ENCODE data around the gene PIGN.

Gene PIGN

DNA sequence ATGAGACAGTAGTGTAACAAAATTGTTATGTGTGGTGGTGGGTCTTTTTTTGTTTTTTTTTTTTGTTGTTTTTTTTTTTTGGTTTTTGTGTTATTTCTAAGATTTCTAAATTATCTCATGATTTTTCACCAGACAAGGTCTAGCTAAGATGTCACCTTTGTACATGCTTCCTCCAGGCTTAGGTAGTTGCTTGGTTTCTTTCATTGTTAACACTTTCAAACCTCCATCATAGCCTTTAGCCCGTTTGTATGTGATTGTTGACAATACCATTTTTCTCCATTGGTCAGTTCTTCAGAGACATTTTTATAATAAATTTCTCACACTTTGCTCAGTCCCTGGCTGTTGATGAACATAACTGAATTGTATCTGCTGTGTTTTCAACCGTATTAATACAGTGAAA is 2.4 kb upstream of the PIGN start:
- H3K9ac ChIP-seq (ENCODE audit: insufficient read length), result no peak overlapping the region
- no peaks in the 10 kb centered on the region for H3K36me3 ChIP-seq (ENCODE audit: insufficient read depth, low read length)
- H3K9me3 ChIP-seq (ENCODE audit: low read depth, low read length), result no peaks in the 10 kb centered on the region
- DNase-seq (ENCODE audit: low read depth, low spot score), result no peak
- H3K27ac ChIP-seq, result no peak overlapping the region
- H3K4me3 ChIP-seq, result peak overlapping the region; percentile 95
- TF ChIP-seq POLR2AphosphoS5 (IDR thresholded peaks at IDR 0.05; ENCODE audit: borderline replicate concordance, low read depth, low read length) (no peak), FOXP2 (optimal IDR thresholded peaks at IDR 0.05; ENCODE audit: control extremely low read depth, extremely low read length, insufficient read depth) (no peak), EZH2 (IDR thresholded peaks at IDR 0.05) (no peak)

DNA sequence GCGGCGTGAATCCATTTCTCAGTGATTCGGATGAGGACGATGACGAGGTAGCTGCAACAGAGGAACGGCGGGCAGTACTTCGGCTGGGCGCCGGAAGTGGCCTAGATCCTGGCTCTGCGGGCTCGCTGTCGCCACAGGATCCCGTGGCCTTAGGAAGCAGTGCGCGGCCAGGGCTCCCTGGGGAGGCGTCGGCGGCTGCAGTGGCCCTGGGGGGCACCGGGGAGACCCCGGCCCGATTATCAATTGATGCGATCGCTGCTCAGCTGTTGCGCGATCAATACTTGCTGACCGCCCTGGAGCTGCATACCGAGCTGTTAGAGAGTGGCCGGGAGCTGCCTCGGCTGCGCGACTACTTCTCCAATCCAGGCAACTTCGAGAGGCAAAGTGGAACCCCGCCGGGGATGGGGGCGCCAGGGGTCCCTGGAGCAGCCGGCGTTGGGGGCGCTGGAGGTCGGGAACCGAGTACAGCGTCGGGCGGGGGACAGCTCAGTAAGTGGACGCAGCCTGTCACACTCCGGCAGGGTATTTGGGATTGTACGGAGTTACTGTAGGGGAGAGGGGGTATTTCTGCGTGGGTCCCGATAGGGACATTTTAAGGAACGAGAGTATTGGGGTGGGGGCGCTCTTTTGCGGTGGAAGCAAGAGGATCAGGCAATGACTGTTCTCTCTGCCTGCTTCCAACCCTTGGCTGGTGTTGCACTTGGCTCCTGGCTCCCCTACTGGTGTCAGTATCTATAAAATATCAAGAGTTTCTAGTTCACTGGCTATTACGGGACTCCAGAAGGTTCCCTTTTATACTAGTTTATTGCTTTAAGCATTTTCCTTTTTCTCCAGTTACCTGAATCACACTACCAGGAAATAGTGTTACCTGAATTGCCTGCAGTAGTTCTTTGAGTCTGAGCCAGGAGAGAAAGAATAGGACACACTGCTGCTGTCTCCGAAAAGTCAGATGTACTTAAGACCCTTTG is 971 bp upstream of the PIGN start:
- H3K27ac ChIP-seq, result no peak overlapping the region
- H3K9ac ChIP-seq (ENCODE audit: insufficient read length), result peak overlapping the region; percentile 80
- no peaks in the 10 kb centered on the region for H3K9me3 ChIP-seq (ENCODE audit: low read depth, low read length)
- no peaks in the 10 kb centered on the region for H3K36me3 ChIP-seq (ENCODE audit: insufficient read depth, low read length)
- H3K4me3 ChIP-seq, result peak overlapping the region; percentile 95
- no peak for DNase-seq (ENCODE audit: low read depth, low spot score)
- TF ChIP-seq EZH2 (IDR thresholded peaks at IDR 0.05), result no peak
- no peak for TF ChIP-seq POLR2AphosphoS5 (IDR thresholded peaks at IDR 0.05; ENCODE audit: borderline replicate concordance, low read depth, low read length)
- no peak for TF ChIP-seq FOXP2 (optimal IDR thresholded peaks at IDR 0.05; ENCODE audit: control extremely low read depth, extremely low read length, insufficient read depth)

DNA sequence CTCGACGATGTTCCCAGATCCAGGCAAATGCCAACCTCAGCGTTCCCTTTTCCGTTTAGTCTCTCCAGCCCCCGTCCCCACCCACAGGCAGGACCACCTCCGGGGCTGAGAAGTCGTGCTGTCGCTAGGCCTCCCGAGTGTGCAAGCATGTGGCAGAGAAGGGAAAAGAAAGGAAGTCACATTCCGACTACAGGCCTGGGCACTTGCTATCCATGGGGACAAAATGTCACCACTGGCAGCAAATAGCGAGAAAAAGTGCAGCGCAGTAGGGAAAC is 420 bp downstream of the PIGN start:
- Histone ChIP-seq H3K9ac (ENCODE audit: insufficient read length) (peak overlapping the region; percentile 74), H3K27ac (no peak overlapping the region; the same call in 1 of the 2 replicates), H3K4me3 (peak overlapping the region; percentile 95), H3K9me3 (ENCODE audit: low read depth, low read length) (no peaks in the 10 kb centered on the region), H3K36me3 (ENCODE audit: insufficient read depth, low read length) (no peaks in the 10 kb centered on the region)
- TF ChIP-seq FOXP2 (optimal IDR thresholded peaks at IDR 0.05; ENCODE audit: control extremely low read depth, extremely low read length, insufficient read depth) (no peak), POLR2AphosphoS5 (IDR thresholded peaks at IDR 0.05; ENCODE audit: borderline replicate concordance, low read depth, low read length) (no peak), EZH2 (IDR thresholded peaks at IDR 0.05) (no peak)
- DNase-seq (ENCODE audit: low read depth, low spot score), result no peak

DNA sequence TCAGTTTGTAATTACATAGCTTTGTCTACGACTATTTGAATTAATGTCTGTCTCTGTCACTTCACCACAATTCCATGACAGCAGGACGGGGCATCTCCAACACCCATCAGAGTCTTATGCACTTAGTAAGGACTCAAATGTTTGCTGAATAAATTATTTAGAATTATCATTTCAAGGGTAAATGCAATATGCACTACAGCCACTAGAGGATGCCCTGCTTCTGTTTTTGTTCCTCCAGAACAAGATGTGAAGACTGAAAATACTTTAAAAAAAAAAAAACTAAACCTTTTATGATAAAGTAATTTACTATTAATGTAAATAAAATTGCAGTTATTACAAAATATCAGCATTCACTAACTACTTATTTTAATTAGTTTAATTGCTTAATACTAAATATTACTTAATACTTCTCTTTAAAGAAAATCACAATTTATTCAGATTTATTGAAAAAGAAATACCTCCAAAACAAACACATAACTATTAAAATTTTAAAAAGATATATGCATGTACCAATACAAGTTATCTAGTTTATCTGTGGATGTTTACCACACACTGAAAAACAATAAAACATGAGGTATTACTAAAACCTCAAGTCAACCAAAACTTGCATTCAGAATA is 3.2 kb downstream of the PIGN start:
- H3K9ac ChIP-seq (ENCODE audit: insufficient read length), result no peak overlapping the region
- no peaks in the 10 kb centered on the region for H3K9me3 ChIP-seq (ENCODE audit: low read depth, low read length)
- no peak overlapping the region for H3K27ac ChIP-seq
- H3K36me3 ChIP-seq (ENCODE audit: insufficient read depth, low read length), result no peaks in the 10 kb centered on the region
- no peak overlapping the region for H3K4me3 ChIP-seq
- peak; percentile 56 for DNase-seq (ENCODE audit: low read depth, low spot score)
- TF ChIP-seq FOXP2 (optimal IDR thresholded peaks at IDR 0.05; ENCODE audit: control extremely low read depth, extremely low read length, insufficient read depth) (no peak), POLR2AphosphoS5 (IDR thresholded peaks at IDR 0.05; ENCODE audit: borderline replicate concordance, low read depth, low read length) (no peak), EZH2 (IDR thresholded peaks at IDR 0.05) (no peak)

DNA sequence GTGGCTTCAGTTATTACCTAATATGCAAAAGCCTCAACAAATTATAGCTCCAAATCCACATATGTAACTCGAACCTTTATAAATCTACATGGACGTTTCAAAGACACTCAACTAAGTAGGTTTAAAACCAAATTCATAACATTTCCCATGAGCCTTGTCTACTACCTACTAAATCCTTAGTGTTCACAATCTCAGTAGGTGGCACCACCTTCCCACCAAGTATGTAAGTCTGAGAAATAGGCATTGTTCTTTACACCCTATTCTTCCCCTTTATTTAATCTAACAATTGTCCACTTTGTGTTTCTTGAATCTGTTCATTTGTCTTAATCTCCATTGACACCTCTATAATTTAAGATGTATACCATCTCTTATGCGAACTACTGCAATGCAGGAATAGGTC is 4.6 kb downstream of the PIGN start:
- no peak for DNase-seq (ENCODE audit: low read depth, low spot score)
- no peak overlapping the region for H3K9ac ChIP-seq (ENCODE audit: insufficient read length)
- no peak for TF ChIP-seq POLR2AphosphoS5 (IDR thresholded peaks at IDR 0.05; ENCODE audit: borderline replicate concordance, low read depth, low read length)
- TF ChIP-seq EZH2 (IDR thresholded peaks at IDR 0.05), result no peak
- TF ChIP-seq FOXP2 (optimal IDR thresholded peaks at IDR 0.05; ENCODE audit: control extremely low read depth, extremely low read length, insufficient read depth), result no peak
- no peak overlapping the region for H3K4me3 ChIP-seq
- no peaks in the 10 kb centered on the region for H3K9me3 ChIP-seq (ENCODE audit: low read depth, low read length)
- no peak overlapping the region for H3K27ac ChIP-seq
- no peaks in the 10 kb centered on the region for H3K36me3 ChIP-seq (ENCODE audit: insufficient read depth, low read length)

DNA sequence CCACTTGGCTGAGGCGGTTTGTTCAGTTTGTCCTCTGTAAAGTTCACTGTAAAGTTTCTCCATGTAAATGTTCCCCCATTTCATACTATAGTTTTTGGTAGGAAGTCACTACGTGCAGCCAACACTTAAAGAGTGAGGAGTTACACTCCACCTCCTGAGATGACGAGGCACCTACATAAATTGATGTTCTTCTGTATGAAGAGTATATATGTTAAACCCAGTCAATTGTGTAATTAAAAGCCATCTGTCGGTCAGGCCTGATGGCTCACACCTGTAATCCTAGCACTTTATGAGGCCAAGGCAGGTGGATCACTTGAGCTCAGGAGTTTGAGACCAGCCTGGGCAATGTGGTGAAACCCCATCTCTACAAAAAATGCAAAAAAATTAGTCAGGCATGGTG is 7.6 kb downstream of the PIGN start:
- no peak overlapping the region for H3K27ac ChIP-seq
- H3K4me3 ChIP-seq, result no peak overlapping the region
- no peaks in the 10 kb centered on the region for H3K9me3 ChIP-seq (ENCODE audit: low read depth, low read length)
- H3K9ac ChIP-seq (ENCODE audit: insufficient read length), result no peak overlapping the region
- no peak for DNase-seq (ENCODE audit: low read depth, low spot score)
- TF ChIP-seq FOXP2 (optimal IDR thresholded peaks at IDR 0.05; ENCODE audit: control extremely low read depth, extremely low read length, insufficient read depth) (no peak), EZH2 (IDR thresholded peaks at IDR 0.05) (no peak), POLR2AphosphoS5 (IDR thresholded peaks at IDR 0.05; ENCODE audit: borderline replicate concordance, low read depth, low read length) (no peak)
- H3K36me3 ChIP-seq (ENCODE audit: insufficient read depth, low read length), result no peaks in the 10 kb centered on the region

DNA sequence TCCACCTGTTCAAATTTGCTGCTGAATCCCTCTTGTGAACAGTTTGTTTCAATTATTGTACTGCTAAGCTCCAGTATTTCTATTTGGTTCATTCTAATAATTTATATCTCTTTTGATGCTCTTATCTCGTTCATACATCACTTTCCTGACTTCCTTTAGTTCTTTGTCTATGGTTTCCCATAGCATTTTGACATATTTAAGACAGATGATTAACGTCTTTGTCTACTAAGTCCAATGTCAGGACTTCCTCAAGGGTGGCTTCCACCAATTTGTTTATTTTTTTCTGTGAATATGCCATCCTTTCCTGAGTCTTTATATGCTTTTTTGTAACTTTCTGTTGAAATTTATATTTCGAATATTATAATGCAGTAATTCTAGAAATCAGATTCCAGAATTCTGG is 9.6 kb downstream of the PIGN start:
- H3K27ac ChIP-seq, result no peak overlapping the region
- H3K4me3 ChIP-seq, result no peak overlapping the region
- no peak for DNase-seq (ENCODE audit: low read depth, low spot score)

DNA sequence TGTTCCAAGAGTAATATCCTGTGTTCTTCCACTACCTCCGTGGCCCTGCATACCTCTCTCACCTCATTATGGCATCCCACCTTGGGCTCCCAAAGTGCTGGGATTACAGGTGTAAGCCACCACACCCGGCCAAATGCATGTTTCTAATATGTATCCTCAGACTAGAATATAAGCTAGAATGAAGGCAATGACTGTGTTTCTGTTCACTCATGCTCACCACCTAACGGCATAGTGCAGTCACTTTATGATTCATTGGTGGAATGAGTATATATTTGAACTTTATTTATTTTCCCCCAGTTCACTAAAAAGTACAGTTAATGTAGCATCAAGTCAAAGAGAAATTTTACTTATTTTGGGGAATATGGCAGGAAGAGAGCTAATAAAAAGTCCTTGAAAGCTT is 11.3 kb downstream of the PIGN start:
- H3K36me3 ChIP-seq (ENCODE audit: insufficient read depth, low read length), result no peaks in the 10 kb centered on the region
- H3K9me3 ChIP-seq (ENCODE audit: low read depth, low read length), result no peaks in the 10 kb centered on the region
- no peak overlapping the region for H3K27ac ChIP-seq
- no peak overlapping the region for H3K4me3 ChIP-seq
- no peak for TF ChIP-seq FOXP2 (optimal IDR thresholded peaks at IDR 0.05; ENCODE audit: control extremely low read depth, extremely low read length, insufficient read depth)
- no peak for TF ChIP-seq EZH2 (IDR thresholded peaks at IDR 0.05)
- TF ChIP-seq POLR2AphosphoS5 (IDR thresholded peaks at IDR 0.05; ENCODE audit: borderline replicate concordance, low read depth, low read length), result no peak
- no peak for DNase-seq (ENCODE audit: low read depth, low spot score)
- no peak overlapping the region for H3K9ac ChIP-seq (ENCODE audit: insufficient read length)

More for the DNA sequence above, 9.6 kb downstream of the PIGN start:
- Histone ChIP-seq H3K36me3 (ENCODE audit: insufficient read depth, low read length) (no peaks in the 10 kb centered on the region), H3K9me3 (ENCODE audit: low read depth, low read length) (no peaks in the 10 kb centered on the region), H3K9ac (ENCODE audit: insufficient read length) (no peak overlapping the region)
- TF ChIP-seq POLR2AphosphoS5 (IDR thresholded peaks at IDR 0.05; ENCODE audit: borderline replicate concordance, low read depth, low read length) (no peak), EZH2 (IDR thresholded peaks at IDR 0.05) (no peak), FOXP2 (optimal IDR thresholded peaks at IDR 0.05; ENCODE audit: control extremely low read depth, extremely low read length, insufficient read depth) (no peak)
